ENCODE results near the gene CDK14. TPM values are rescaled to one million over a fixed set of nuclear protein-coding genes. Genes with fewer than 3 reads are reported as not detected.
A peak's percentile ranks its signal among the peaks of the same experiment; 100 is the strongest.
"Not testable (repeated sequence)": the region's sequence is repeated elsewhere in the genome, so short reads cannot be mapped to it uniquely, and the experiment has no call there.

The CDK14 gene
- total and polyA plus RNA-seq, 2 donors (not counting 1 experiment from before 2014, with no cell fraction given) = 42.1 to 167 TPM

DNA sequence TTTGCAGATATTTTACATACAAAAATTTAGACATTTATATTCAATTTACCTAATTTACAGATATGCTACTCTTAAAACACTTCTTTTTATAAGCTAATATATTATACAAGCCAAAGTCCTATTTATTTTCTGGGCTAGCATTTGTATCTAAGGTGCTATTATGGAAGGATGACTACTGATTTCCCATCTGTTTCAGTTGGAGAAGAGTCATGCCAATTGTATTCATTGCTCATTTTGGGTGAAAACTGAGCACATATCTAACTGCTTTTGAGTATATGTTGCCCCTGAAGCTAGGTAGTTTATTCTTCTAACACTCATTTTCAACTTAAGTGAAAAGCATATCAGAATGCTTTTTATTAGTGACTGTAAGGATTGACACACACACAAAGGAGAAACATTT is 172.9 kb downstream of the CDK14 start:
- Histone ChIP-seq H3K36me3 (replicated peaks in 1 of 2; ENCODE audit: control extremely low read depth in 1 of 2, control insufficient read depth in 1 of 2, extremely low read depth in 1 of 2, insufficient read depth in 2 of 2, low read length in 1 of 2) (peaks cover 0 to 31% of the 10 kb centered on the region in 2 experiments), H4K20me1 (ENCODE audit: control insufficient read depth, insufficient read depth, low read length, poor library complexity, severe bottlenecking) (no peaks in the 10 kb centered on the region), H3K9me3 (ENCODE audit: control extremely low read depth in 1 of 3, control insufficient read depth in 2 of 3, insufficient read depth in 1 of 3, low read length in 2 of 3) (peaks cover 9 to 44% (median 43%) of the 10 kb centered on the region in 3 donors), H3K4me2 (replicated peaks; ENCODE audit: low read depth, low read length, poor library complexity, severe bottlenecking) (no peak overlapping the region), H3K4me1 (ENCODE audit: control insufficient read depth in 2 of 2, insufficient read depth in 2 of 2, low read length in 2 of 2) (peaks cover 22 to 24% of the 10 kb centered on the region in 2 donors), H3K9ac (ENCODE audit: low read length) (no peak overlapping the region), H2AFZ (ENCODE audit: insufficient read depth, low read depth, low read length, poor library complexity, severe bottlenecking) (no peak overlapping the region), H3K27ac (ENCODE audit: low read length in 2 of 2) (no peak overlapping the region), H3K27me3 (replicated peaks in 1 of 4; ENCODE audit: control extremely low read depth in 1 of 4, control insufficient read depth in 3 of 4, insufficient read depth in 4 of 4, low read length in 3 of 4) (no peaks in the 10 kb centered on the region), H3K79me2 (ENCODE audit: control insufficient read depth, insufficient read depth, low read length) (peaks cover 34% of the 10 kb centered on the region), H3K4me3 (ENCODE audit: control extremely low read depth in 1 of 5, extremely low read depth in 1 of 5, insufficient read depth in 1 of 5, low read depth in 2 of 5, low read length in 4 of 5) (no peak overlapping the region)
- peak overlapping the region; percentile 23 for H3K27ac Mint-ChIP-seq
- H3K4me1 Mint-ChIP-seq = peaks cover 52% of the 10 kb centered on the region
- no peak for DNase-seq
- ChIA-PET POLR2A (no interaction called here), CTCF (interaction anchor here (0.9 to 1.4 kb wide), 2 partner anchors 8 to 60 kb away, joined by 3 to 4 read pairs; no protein-coding TSS in a partner anchor)
- no peak for ATAC-seq (ENCODE audit: low read depth)
- intact Hi-C loops (cut with micrococcal nuclease) = loop anchor here (5.0 kb wide), 1 partner anchor 42 kb away; no protein-coding TSS in a partner anchor
- peaks cover 19% of the 10 kb centered on the region for H3K9me3 Mint-ChIP-seq (ENCODE audit: insufficient read depth)
- no peak overlapping the region for H3K4me3 Mint-ChIP-seq
- no peaks in the 10 kb centered on the region for H3K27me3 Mint-ChIP-seq
- no peak for TF ChIP-seq EZH2 (IDR thresholded peaks at IDR 0.05; ENCODE audit: borderline replicate concordance, insufficient read depth, low read depth, low read length, poor library complexity, severe bottlenecking)
- TF ChIP-seq, protein P1, sequence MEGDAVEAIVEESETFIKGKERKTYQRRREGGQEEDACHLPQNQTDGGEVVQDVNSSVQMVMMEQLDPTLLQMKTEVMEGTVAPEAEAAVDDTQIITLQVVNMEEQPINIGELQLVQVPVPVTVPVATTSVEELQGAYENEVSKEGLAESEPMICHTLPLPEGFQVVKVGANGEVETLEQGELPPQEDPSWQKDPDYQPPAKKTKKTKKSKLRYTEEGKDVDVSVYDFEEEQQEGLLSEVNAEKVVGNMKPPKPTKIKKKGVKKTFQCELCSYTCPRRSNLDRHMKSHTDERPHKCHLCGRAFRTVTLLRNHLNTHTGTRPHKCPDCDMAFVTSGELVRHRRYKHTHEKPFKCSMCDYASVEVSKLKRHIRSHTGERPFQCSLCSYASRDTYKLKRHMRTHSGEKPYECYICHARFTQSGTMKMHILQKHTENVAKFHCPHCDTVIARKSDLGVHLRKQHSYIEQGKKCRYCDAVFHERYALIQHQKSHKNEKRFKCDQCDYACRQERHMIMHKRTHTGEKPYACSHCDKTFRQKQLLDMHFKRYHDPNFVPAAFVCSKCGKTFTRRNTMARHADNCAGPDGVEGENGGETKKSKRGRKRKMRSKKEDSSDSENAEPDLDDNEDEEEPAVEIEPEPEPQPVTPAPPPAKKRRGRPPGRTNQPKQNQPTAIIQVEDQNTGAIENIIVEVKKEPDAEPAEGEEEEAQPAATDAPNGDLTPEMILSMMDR (IDR thresholded peaks at IDR 0.05) = no peak

DNA sequence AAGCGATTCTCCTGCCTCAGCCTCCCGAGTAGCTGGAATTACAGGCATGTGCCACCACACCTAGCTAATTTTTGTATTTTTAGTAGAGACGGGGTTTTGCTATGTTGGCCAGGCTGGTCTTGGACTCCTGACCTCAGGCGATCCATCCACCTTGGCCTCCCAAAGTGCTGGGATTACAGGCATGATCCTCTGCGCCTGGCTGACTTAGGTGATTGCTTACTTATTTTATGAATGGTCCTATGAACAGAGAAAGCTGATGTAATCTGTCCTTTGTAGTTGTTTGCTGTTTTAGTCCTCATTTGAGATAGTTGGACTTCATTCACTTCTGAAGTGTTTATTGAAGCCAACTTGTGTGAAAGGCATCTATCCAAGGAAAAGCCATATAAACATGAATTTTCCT is 173.4 kb downstream of the CDK14 start:
- H4K20me1 ChIP-seq (ENCODE audit: control insufficient read depth, insufficient read depth, low read length, poor library complexity, severe bottlenecking); H3K27ac ChIP-seq (ENCODE audit: low read length in 2 of 2); DNase-seq; H3K27me3 ChIP-seq (replicated peaks in 1 of 4; ENCODE audit: control extremely low read depth in 1 of 4, control insufficient read depth in 3 of 4, insufficient read depth in 4 of 4, low read length in 3 of 4); ATAC-seq (ENCODE audit: low read depth); H3K9ac ChIP-seq (ENCODE audit: low read length); H3K4me2 ChIP-seq (replicated peaks; ENCODE audit: low read depth, low read length, poor library complexity, severe bottlenecking); H3K27me3 Mint-ChIP-seq; H2AFZ ChIP-seq (ENCODE audit: insufficient read depth, low read depth, low read length, poor library complexity, severe bottlenecking); H3K4me3 ChIP-seq (ENCODE audit: control extremely low read depth in 1 of 5, extremely low read depth in 1 of 5, insufficient read depth in 1 of 5, low read depth in 2 of 5, low read length in 4 of 5); H3K4me3 Mint-ChIP-seq: not testable (repeated sequence)
- Histone ChIP-seq H3K79me2 (ENCODE audit: control insufficient read depth, insufficient read depth, low read length) (peaks cover 29% of the 10 kb centered on the region), H3K9me3 (ENCODE audit: control extremely low read depth in 1 of 3, control insufficient read depth in 2 of 3, insufficient read depth in 1 of 3, low read length in 2 of 3) (peaks cover 11 to 48% (median 44%) of the 10 kb centered on the region in 3 donors), H3K36me3 (replicated peaks in 1 of 2; ENCODE audit: control extremely low read depth in 1 of 2, control insufficient read depth in 1 of 2, extremely low read depth in 1 of 2, insufficient read depth in 2 of 2, low read length in 1 of 2) (peaks cover 0 to 31% of the 10 kb centered on the region in 2 experiments), H3K4me1 (ENCODE audit: control insufficient read depth in 2 of 2, insufficient read depth in 2 of 2, low read length in 2 of 2) (peaks cover 17 to 24% of the 10 kb centered on the region in 2 donors)
- peak overlapping the region; percentile 23 for H3K27ac Mint-ChIP-seq
- intact Hi-C loops (cut with micrococcal nuclease) = loop anchor here (5.0 kb wide), 1 partner anchor 42 kb away; no protein-coding TSS in a partner anchor
- WGBS (ENCODE audit: insufficient coverage) = 83% methylated on average over 1 of the region's 5 CpGs
- peaks cover 48% of the 10 kb centered on the region for H3K4me1 Mint-ChIP-seq
- POLR2A ChIA-PET = interaction anchor here (0.5 to 0.6 kb wide), 2 partner anchors 23 to 1786 kb away, joined by 3 read pairs; no protein-coding TSS in a partner anchor
- CTCF ChIA-PET = interaction anchor here (0.9 to 1.4 kb wide), 3 partner anchors 9 to 176 kb away, joined by 3 to 4 read pairs (median 3); no protein-coding TSS in a partner anchor
- H3K9me3 Mint-ChIP-seq (ENCODE audit: insufficient read depth) = peaks cover 21% of the 10 kb centered on the region
